PC-3 (cell line): ENCODE data around the gene TMTC1.

Source experiments
- CTCF ChIP-seq: fragments of 300-600 bp; sonication (generic); conservative IDR thresholded peaks from 2 replicates; pipeline ENCODE4 v1.5.1; 2017; ENCODE audit warnings: antibody characterized with exemption, low read depth, mild to moderate bottlenecking, low read length
- EZH2 ChIP-seq: fragments of 300-600 bp; sonication (generic); IDR thresholded peaks from one replicate; pipeline ENCODE4 v1.6.1; 2017; ENCODE audit warnings: antibody characterized with exemption, mild to moderate bottlenecking, low read length; ENCODE audit not compliant: unreplicated experiment
- EZH2phosphoT487 ChIP-seq: fragments of 300-600 bp; sonication (generic); IDR thresholded peaks from 2 replicates; pipeline ENCODE4 v1.6.1; 2018; ENCODE audit warnings: mild to moderate bottlenecking, antibody characterized with exemption, low read length, borderline replicate concordance

- no peak for TF ChIP-seq CTCF
- TF ChIP-seq EZH2phosphoT487 = no peak
- TF ChIP-seq EZH2 = no peak
Measured at GRCh38 chr12:29589851-29590250, 193.9 kb downstream of the TMTC1 start.
